ENCODE data around the gene TRPC1. TPM values are rescaled to one million over a fixed set of nuclear protein-coding genes. Genes with fewer than 3 reads are reported as not detected.

Gene TRPC1
- 7.2 and 13.7 TPM in 2 replicates for total RNA-seq

GRCh38 chr3:142723968-142724681, at the start of gene TRPC1:
TRPC1 (plus strand) TSS chr3:142724034; CDS start chr3:142724560, 526 bp downstream.

Other genes starting within 250 kb of the TRPC1 start
- gene ATR, start 145.3 kb upstream of the TRPC1 start, total RNA-seq, result 22.4 and 25.2 TPM in 2 replicates
- gene PLS1, start 127.6 kb upstream of the TRPC1 start, total RNA-seq, result 22.4 and 23.9 TPM in 2 replicates
- gene PCOLCE2, start 165.0 kb downstream of the TRPC1 start, total RNA-seq, result 1.1 and 5.1 TPM in 2 replicates
- gene PAQR9, start 239.6 kb downstream of the TRPC1 start, total RNA-seq, result not detected in 2 replicates